Skeletal muscle satellite cell (primary cell): ENCODE measurements around the gene PPIL4.
A peak's percentile ranks its signal among the peaks of the same experiment; 100 is the strongest.
"Not testable (repeated sequence)": the region's sequence is repeated elsewhere in the genome, so short reads cannot be mapped to it uniquely, and the experiment has no call there.

ENCODE experiments used
- H3K27me3 ChIP-seq: 2 replicates; pipeline ENCODE4 v1.7.0; 2013; ENCODE audit warnings: low read length; ENCODE audit not compliant: control insufficient read depth, insufficient read depth
- H3K36me3 ChIP-seq: 2 replicates; pipeline ENCODE4 v1.7.0; 2013; ENCODE audit warnings: mild to moderate bottlenecking, control low read depth, low read length; ENCODE audit not compliant: insufficient read depth
- H3K4me1 ChIP-seq: 2 replicates; pipeline ENCODE4 v1.7.0; 2013; ENCODE audit warnings: low read length; ENCODE audit not compliant: control insufficient read depth, insufficient read depth
- H3K4me2 ChIP-seq: 2 replicates; pipeline ENCODE4 v1.7.0; 2013; ENCODE audit warnings: mild to moderate bottlenecking, low read length
- H3K4me3 ChIP-seq: 2 replicates; pipeline ENCODE4 v1.7.0; 2013; ENCODE audit warnings: low read length
- H3K9ac ChIP-seq: 2 replicates; pipeline ENCODE4 v1.7.0; 2013; ENCODE audit warnings: mild to moderate bottlenecking, low read depth, low read length, moderate library complexity
- H3K9me3 ChIP-seq: replicated peaks from 2 replicates; pipeline ENCODE4 v1.7.0; 2013; ENCODE audit warnings: mild to moderate bottlenecking, control low read depth, low read length

The PPIL4 gene

DNA sequence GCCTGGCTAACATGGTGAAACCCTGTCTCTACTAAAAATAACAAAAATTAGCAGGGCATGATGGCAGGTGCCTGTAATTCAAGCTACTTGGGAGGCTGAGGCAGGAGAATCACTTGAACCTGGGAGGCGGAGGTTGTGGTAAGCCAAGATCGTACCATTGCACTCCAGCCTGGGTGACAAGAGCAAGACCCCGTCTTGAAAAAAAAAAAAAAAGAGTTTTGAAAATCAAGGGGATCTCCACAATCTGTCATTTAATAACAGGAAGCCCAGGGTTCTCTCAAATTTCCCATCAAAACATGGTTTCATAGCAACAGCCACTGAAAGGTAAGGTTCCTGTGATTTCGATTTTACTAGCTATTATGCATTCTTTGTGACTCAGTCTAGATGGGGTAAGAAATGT, 51.0 kb downstream of the PPIL4 start:
- peaks cover 18% of the 10 kb centered on the region for H3K4me1 ChIP-seq
- not testable (repeated sequence) for H3K27me3 ChIP-seq, H3K9ac ChIP-seq, H3K4me3 ChIP-seq, H3K4me2 ChIP-seq, H3K36me3 ChIP-seq, H3K9me3 ChIP-seq

DNA sequence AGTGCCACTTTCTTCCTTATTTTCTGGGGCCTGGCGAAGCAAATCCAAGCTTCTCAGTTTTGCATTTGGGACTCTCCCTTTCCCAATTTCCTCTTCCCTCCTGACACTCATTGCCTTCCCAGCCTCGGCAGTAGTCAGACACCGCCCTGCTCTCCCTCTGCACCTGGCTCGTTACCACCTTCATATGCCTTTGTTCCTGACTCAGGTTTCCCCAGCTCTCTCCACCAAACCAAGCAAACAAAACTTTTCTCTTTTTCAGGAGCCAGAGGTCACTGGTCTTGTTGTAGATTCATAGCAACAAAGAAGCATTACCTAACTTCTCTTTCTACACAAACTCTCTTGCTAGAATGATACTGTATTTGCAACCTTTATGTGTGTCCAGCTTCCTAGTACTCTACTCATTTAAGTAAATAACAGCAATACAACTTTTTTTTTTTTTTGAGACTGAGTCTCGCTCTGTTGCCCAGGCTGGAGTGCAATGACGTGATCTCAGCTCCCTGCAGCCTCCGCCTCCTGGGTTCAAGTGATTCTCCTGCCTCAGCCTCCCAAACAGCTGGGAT, 52.0 kb downstream of the PPIL4 start:
- Histone ChIP-seq H3K27me3 (no peaks in the 10 kb centered on the region), H3K4me1 (peaks cover 9% of the 10 kb centered on the region), H3K4me2 (no peak overlapping the region), H3K4me3 (no peak overlapping the region), H3K9me3 (no peaks in the 10 kb centered on the region), H3K9ac (no peak overlapping the region), H3K36me3 (no peaks in the 10 kb centered on the region)

GRCh38 chr6:149492798-149493343, 53.0 kb downstream of the PPIL4 start:
- Histone ChIP-seq H3K4me3 (no peak overlapping the region), H3K9ac (no peak overlapping the region), H3K4me2 (no peak overlapping the region), H3K9me3 (no peaks in the 10 kb centered on the region), H3K4me1 (peaks cover 3% of the 10 kb centered on the region), H3K27me3 (no peaks in the 10 kb centered on the region), H3K36me3 (no peaks in the 10 kb centered on the region)

- H3K27me3 ChIP-seq = no peaks in the 10 kb centered on the region
- no peaks in the 10 kb centered on the region for H3K36me3 ChIP-seq
- H3K4me2 ChIP-seq = no peak overlapping the region
- H3K4me3 ChIP-seq = no peak overlapping the region
- H3K4me1 ChIP-seq = peaks cover 7% of the 10 kb centered on the region
- H3K9me3 ChIP-seq = no peaks in the 10 kb centered on the region
- H3K9ac ChIP-seq = no peak overlapping the region
These were observed 55.9 kb downstream of the PPIL4 start for GRCh38 chr6:149489967-149490366.

DNA sequence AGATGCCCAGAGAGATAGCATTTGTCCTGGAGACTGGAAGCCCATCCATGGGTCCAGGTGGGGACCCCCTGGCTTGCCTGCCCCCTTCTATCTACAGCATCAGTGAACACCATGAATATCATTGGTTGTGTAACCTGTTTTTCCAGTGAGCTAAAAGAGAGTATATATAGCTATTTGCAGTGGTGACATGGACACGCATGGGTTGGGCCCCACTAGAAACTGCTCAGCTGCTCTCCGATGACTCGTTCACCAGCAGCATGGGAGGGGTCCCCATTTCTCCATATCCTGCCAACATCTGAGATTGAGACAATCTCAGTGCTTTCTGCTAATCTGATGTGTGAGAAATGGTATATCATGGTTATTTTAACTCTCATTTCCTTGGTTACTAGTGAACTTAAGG, 57.0 kb downstream of the PPIL4 start:
- Histone ChIP-seq H3K9ac (no peak overlapping the region), H3K27me3 (no peaks in the 10 kb centered on the region), H3K4me1 (peaks cover 14% of the 10 kb centered on the region), H3K4me2 (no peak overlapping the region), H3K4me3 (no peak overlapping the region), H3K9me3 (no peaks in the 10 kb centered on the region), H3K36me3 (no peaks in the 10 kb centered on the region)

- H3K4me3 ChIP-seq = no peak overlapping the region
- no peaks in the 10 kb centered on the region for H3K27me3 ChIP-seq
- H3K4me2 ChIP-seq = no peak overlapping the region
- H3K4me1 ChIP-seq = peaks cover 14% of the 10 kb centered on the region
- no peak overlapping the region for H3K9ac ChIP-seq
- H3K9me3 ChIP-seq = no peaks in the 10 kb centered on the region
- no peaks in the 10 kb centered on the region for H3K36me3 ChIP-seq
These were observed 58.5 kb downstream of the PPIL4 start for GRCh38 chr6:149487316-149487715.

DNA sequence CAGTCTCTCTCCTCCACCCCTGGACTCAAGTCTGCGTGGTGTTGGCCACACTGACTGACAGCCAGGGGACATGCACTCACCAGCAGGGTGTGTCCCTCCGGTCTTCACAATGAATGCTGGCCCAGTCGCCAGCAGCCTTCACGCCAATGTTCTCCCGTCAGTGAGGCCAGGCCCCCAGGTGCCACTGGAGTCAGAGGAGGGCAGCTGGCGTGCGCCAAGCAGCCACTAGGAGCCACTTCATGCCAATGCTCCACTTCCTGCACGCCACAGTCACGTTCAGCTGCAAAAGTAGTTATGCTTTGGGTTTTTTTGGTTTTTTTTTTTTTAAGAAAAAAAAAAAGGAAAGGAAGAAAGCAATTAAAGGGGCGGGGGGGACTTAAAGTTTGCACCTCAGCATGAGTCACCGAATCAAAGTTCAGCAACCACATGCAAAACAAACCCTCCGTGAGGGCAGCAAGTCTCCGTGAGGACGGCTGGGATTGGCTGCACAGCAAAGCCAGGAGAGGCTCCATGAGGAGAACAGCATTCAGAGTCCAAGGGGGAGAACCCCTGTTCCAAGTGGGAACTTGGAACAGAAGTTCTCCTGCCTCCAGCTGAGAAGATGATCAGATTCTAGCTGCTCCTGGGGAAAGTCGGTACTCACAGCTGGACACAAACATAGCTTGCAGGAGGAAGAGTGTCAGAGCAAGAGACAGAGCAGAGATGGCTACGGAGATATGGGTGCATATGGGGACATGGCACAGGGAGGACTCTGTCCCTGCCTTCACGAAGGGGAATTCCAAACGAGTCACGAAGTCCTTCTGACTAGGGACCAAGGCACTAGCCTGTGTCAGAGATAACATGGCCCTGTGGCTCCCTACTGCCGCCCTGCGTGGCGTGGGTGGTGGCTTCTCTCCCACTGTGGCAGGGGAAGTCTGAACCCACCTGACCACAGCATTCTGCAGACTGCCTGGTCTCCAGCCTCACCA, 60.8 kb downstream of the PPIL4 start, which contains the start of gene ZC3H12D:
ZC3H12D (minus strand) TSS at position 282 of the 968 bp plus-strand sequence. CDS start 10,471 bp downstream, outside the sequence.
- Histone ChIP-seq H3K4me1 (peaks cover 14% of the 10 kb centered on the region), H3K36me3 (no peaks in the 10 kb centered on the region), H3K9me3 (no peaks in the 10 kb centered on the region), H3K4me3 (peak within 1 kb of the TSS; percentile 35), H3K4me2 (peak within 1 kb of the TSS; percentile 78), H3K27me3 (no peaks in the 10 kb centered on the region), H3K9ac (no peak within 1 kb of the TSS)

GRCh38 chr6:149483849-149484655, 61.8 kb downstream of the PPIL4 start:
- no peaks in the 10 kb centered on the region for H3K27me3 ChIP-seq
- peak overlapping the region; percentile 78 for H3K4me2 ChIP-seq
- H3K9ac ChIP-seq = no peak overlapping the region
- H3K4me3 ChIP-seq = no peak overlapping the region
- peaks cover 14% of the 10 kb centered on the region for H3K4me1 ChIP-seq
- no peaks in the 10 kb centered on the region for H3K9me3 ChIP-seq
- no peaks in the 10 kb centered on the region for H3K36me3 ChIP-seq

GRCh38 chr6:149483334-149483725, 62.5 kb downstream of the PPIL4 start:
- Histone ChIP-seq H3K36me3 (no peaks in the 10 kb centered on the region), H3K27me3 (no peaks in the 10 kb centered on the region), H3K4me1 (peaks cover 14% of the 10 kb centered on the region), H3K9ac (no peak overlapping the region), H3K4me3 (no peak overlapping the region), H3K9me3 (no peaks in the 10 kb centered on the region), H3K4me2 (no peak overlapping the region)

- no peak overlapping the region for H3K9ac ChIP-seq
These were observed 63.1 kb downstream of the PPIL4 start for GRCh38 chr6:149482545-149483333.

More at GRCh38 chr6:149482545-149483333, 63.1 kb downstream of the PPIL4 start:
- no peak overlapping the region for H3K4me3 ChIP-seq
- H3K4me1 ChIP-seq = peaks cover 14% of the 10 kb centered on the region
- H3K27me3 ChIP-seq = no peaks in the 10 kb centered on the region
- no peaks in the 10 kb centered on the region for H3K36me3 ChIP-seq
- H3K9me3 ChIP-seq = no peaks in the 10 kb centered on the region
- no peak overlapping the region for H3K4me2 ChIP-seq
